ENCODE measurements around the gene DGKH.

Gene DGKH

GRCh38 chr13:42071672-42072419, 23.4 kb downstream of the DGKH start:
- TF ChIP-seq CTCF (conservative IDR thresholded peaks at IDR 0.05; ENCODE audit: low read length): no peak
- DNase-seq (ENCODE audit: low read depth): no peak
- no peak overlapping the region for H3K4me3 ChIP-seq (ENCODE audit: low read length)

- TF ChIP-seq CTCF (conservative IDR thresholded peaks at IDR 0.05; ENCODE audit: low read length): no peak
- no peak for DNase-seq (ENCODE audit: low read depth)
- H3K4me3 ChIP-seq (ENCODE audit: low read length): no peak overlapping the region
These were observed 25.2 kb downstream of the DGKH start for GRCh38 chr13:42073683-42074082.

- no peak overlapping the region for H3K4me3 ChIP-seq (ENCODE audit: low read length)
- no peak for TF ChIP-seq CTCF (conservative IDR thresholded peaks at IDR 0.05; ENCODE audit: low read length)
- no peak for DNase-seq (ENCODE audit: low read depth)
These were observed 27.1 kb downstream of the DGKH start for GRCh38 chr13:42075517-42075916.

- TF ChIP-seq CTCF (conservative IDR thresholded peaks at IDR 0.05; ENCODE audit: low read length): no peak
- H3K4me3 ChIP-seq (ENCODE audit: low read length): no peak overlapping the region
- peak; percentile 9 for DNase-seq (ENCODE audit: low read depth)
These were observed 27.9 kb downstream of the DGKH start for GRCh38 chr13:42076309-42076713.

- peak; percentile 35 for DNase-seq (ENCODE audit: low read depth)
- no peak for TF ChIP-seq CTCF (conservative IDR thresholded peaks at IDR 0.05; ENCODE audit: low read length)
- no peak overlapping the region for H3K4me3 ChIP-seq (ENCODE audit: low read length)
These were observed 29.8 kb downstream of the DGKH start for GRCh38 chr13:42078128-42078808.

- H3K4me3 ChIP-seq (ENCODE audit: low read length): no peak overlapping the region
- no peak for DNase-seq (ENCODE audit: low read depth)
- no peak for TF ChIP-seq CTCF (conservative IDR thresholded peaks at IDR 0.05; ENCODE audit: low read length)
These were observed 34.8 kb downstream of the DGKH start for GRCh38 chr13:42083138-42083770.
